HG02798 (cell line): ENCODE measurements around the gene PITPNM2.

ENCODE experiments used
- ATAC-seq: cut with Tn5 transposase; IDR thresholded peaks from one replicate; pipeline ENCODE4 v1.9.1; 2021; ENCODE audit warnings: mild to moderate bottlenecking; ENCODE audit not compliant: unreplicated experiment, poor library complexity

PITPNM2 gene

GRCh38 chr12:123145211-123145610 is 5.7 kb downstream of the PITPNM2 start:
- ATAC-seq, result no peak

GRCh38 chr12:123143736-123144461 is 7.0 kb downstream of the PITPNM2 start:
- ATAC-seq, result no peak

- ATAC-seq, result no peak
Observed at GRCh38 chr12:123142921-123143735, 7.8 kb downstream of the PITPNM2 start.

GRCh38 chr12:123142518-123142840 is 8.4 kb downstream of the PITPNM2 start:
- ATAC-seq, result no peak

- ATAC-seq, result no peak
Observed at GRCh38 chr12:123141615-123142517, 9.0 kb downstream of the PITPNM2 start.

GRCh38 chr12:123140676-123141614 is 9.9 kb downstream of the PITPNM2 start:
- ATAC-seq, result no peak

GRCh38 chr12:123139926-123140675 is 10.8 kb downstream of the PITPNM2 start:
- no peak for ATAC-seq

- ATAC-seq, result no peak
Observed at GRCh38 chr12:123135688-123136087, 15.2 kb downstream of the PITPNM2 start.

GRCh38 chr12:123134826-123135225 is 16.1 kb downstream of the PITPNM2 start:
- no peak for ATAC-seq

GRCh38 chr12:123134271-123134671 is 16.6 kb downstream of the PITPNM2 start:
- no peak for ATAC-seq

GRCh38 chr12:123133701-123134100 is 17.2 kb downstream of the PITPNM2 start:
- ATAC-seq, result no peak

- ATAC-seq, result no peak
Observed at GRCh38 chr12:123132951-123133619, 17.8 kb downstream of the PITPNM2 start.

- ATAC-seq, result no peak
Observed at GRCh38 chr12:123131879-123132402, 18.9 kb downstream of the PITPNM2 start.

GRCh38 chr12:123131291-123131832 is 19.5 kb downstream of the PITPNM2 start:
- ATAC-seq, result no peak

- ATAC-seq, result no peak
Observed at GRCh38 chr12:123129621-123130020, 21.3 kb downstream of the PITPNM2 start.

GRCh38 chr12:123127182-123127495 is 23.8 kb downstream of the PITPNM2 start:
- no peak for ATAC-seq

- ATAC-seq, result no peak
Observed at GRCh38 chr12:123126294-123127181, 24.4 kb downstream of the PITPNM2 start.
